ENCODE data around the gene LIAS.

Gene LIAS

DNA sequence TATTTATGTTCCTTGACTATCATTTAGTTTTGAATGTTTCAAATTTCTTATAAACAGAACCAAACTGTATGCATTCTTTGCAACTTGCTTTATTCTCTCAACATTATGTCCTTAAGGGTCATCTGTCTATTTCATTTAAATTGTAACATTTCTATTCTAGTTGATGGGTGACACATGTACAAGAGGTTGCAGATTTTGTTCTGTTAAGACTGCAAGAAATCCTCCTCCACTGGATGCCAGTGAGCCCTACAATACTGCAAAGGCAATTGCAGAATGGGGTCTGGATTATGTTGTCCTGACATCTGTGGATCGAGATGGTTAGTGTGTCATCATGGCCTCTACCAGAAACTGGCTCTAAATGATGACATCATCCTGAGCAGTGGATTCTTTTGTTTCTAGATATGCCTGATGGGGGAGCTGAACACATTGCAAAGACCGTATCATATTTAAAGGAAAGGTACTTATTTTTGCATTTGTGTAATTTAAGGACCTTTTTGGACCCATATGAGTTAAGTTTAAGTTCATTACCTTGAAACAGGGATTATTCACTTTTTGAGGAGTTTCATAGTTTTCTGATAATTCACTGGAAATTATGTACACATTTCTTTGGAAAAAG is 6.1 kb downstream of the LIAS start:
- H3K27ac Mint-ChIP-seq, result peak overlapping the region in 1 of 3 experiments; percentile 54
- peak overlapping the region in 1 of 3 experiments; percentile 15 for H3K4me3 Mint-ChIP-seq
- H3K9me3 Mint-ChIP-seq, result no peaks in the 10 kb centered on the region

DNA sequence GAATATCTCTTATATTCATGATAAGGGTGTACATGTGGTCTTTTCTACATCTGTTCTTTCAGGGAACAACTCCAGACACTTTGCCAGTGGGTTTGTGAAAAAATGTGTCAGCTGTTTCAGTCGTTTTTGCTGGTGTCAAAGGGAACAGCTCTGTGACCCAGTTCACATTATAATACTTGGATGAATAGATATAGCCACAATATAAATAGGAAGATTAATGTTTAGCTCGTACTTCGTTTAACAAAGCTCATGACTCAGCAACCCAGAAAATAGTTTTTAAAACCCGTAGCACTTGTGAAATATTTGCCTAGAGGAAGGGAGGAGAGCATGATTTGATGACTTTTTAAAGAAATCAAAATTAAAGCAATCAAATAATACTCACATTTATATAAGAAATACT is 7.9 kb downstream of the LIAS start:
- Mint-ChIP-seq H3K4me1 (peaks cover 11% of the 10 kb centered on the region), H3K9me3 (no peaks in the 10 kb centered on the region), H3K4me3 (no peak overlapping the region), H3K27ac (peak overlapping the region; percentile 20 to 63 (median 28)), H3K36me3 (ENCODE audit: low read depth) (peaks cover 20% of the 10 kb centered on the region), H3K27me3 (ENCODE audit: low read depth) (no peaks in the 10 kb centered on the region)
- TF ChIP-seq, protein P1, sequence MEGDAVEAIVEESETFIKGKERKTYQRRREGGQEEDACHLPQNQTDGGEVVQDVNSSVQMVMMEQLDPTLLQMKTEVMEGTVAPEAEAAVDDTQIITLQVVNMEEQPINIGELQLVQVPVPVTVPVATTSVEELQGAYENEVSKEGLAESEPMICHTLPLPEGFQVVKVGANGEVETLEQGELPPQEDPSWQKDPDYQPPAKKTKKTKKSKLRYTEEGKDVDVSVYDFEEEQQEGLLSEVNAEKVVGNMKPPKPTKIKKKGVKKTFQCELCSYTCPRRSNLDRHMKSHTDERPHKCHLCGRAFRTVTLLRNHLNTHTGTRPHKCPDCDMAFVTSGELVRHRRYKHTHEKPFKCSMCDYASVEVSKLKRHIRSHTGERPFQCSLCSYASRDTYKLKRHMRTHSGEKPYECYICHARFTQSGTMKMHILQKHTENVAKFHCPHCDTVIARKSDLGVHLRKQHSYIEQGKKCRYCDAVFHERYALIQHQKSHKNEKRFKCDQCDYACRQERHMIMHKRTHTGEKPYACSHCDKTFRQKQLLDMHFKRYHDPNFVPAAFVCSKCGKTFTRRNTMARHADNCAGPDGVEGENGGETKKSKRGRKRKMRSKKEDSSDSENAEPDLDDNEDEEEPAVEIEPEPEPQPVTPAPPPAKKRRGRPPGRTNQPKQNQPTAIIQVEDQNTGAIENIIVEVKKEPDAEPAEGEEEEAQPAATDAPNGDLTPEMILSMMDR (IDR thresholded peaks at IDR 0.05; ENCODE audit: unreplicated experiment in 3 of 3), result no peak

More for the DNA sequence above, 6.1 kb downstream of the LIAS start:
- TF ChIP-seq, protein P1 (IDR thresholded peaks at IDR 0.05; ENCODE audit: unreplicated experiment in 3 of 3), result no peak
- Mint-ChIP-seq H3K36me3 (ENCODE audit: low read depth) (peaks cover 14% of the 10 kb centered on the region), H3K27me3 (ENCODE audit: low read depth) (no peaks in the 10 kb centered on the region), H3K4me1 (peaks cover 11% of the 10 kb centered on the region)

DNA sequence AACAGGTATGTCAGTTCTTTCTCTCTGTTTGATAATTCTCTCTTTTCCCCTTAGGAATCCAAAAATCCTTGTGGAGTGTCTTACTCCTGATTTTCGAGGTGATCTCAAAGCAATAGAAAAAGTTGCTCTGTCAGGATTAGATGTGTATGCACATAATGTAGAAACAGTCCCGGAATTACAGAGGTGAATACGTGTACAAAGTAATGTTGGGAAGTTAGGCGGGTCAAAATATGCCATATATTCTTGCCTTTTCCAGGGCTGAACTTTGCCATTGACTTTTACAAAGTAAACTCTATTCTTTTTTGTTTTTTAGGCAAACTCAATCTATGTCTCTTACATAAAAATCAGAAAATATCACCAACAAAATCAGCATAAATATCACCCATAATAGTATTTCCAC is 8.6 kb downstream of the LIAS start:
- Mint-ChIP-seq H3K4me1 (peaks cover 11% of the 10 kb centered on the region), H3K9me3 (no peaks in the 10 kb centered on the region), H3K27ac (peak overlapping the region in 2 of 3 experiments; percentile 32 to 54), H3K27me3 (ENCODE audit: low read depth) (no peaks in the 10 kb centered on the region), H3K36me3 (ENCODE audit: low read depth) (peaks cover 20% of the 10 kb centered on the region), H3K4me3 (no peak overlapping the region)
- TF ChIP-seq, protein P1 (IDR thresholded peaks at IDR 0.05; ENCODE audit: unreplicated experiment in 3 of 3), result no peak

DNA sequence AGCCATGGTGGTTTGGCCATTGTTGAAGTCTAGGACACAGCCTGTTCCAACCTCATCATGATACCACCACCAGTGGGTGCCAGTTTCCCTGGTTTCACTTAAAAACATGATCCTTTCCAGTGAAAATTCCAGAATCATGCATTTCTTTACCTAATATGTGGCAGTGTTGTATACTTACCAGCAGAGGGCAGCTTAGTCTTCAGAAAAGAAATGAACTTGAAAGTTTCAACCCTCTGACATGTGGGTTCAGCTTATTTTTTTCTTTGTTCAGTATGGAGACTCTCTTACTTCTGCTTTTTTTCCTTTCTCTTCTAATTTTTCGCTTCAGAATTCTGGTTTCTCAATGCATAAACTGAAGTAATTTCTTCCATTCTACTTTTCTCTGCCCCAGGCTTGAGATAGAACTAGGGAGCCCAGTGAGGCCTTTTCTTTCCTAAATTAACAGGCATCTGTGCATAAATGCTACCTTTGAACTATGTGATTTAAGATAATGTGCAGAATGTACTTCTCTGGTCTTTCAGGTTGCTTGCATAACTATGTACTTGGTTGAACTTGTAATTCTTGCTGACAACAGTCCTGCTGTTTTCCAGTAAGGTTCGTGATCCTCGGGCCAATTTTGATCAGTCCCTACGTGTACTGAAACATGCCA is 10.7 kb downstream of the LIAS start:
- peaks cover 11% of the 10 kb centered on the region for H3K4me1 Mint-ChIP-seq
- peaks cover 16% of the 10 kb centered on the region for H3K36me3 Mint-ChIP-seq (ENCODE audit: low read depth)
- H3K4me3 Mint-ChIP-seq, result no peak overlapping the region
- TF ChIP-seq, protein P1 (IDR thresholded peaks at IDR 0.05; ENCODE audit: unreplicated experiment in 3 of 3), result peak; percentile 77 to 94 (median 85)
- H3K27me3 Mint-ChIP-seq (ENCODE audit: low read depth), result no peaks in the 10 kb centered on the region
- H3K27ac Mint-ChIP-seq, result peak overlapping the region; percentile 68 to 98 (median 90)
- no peaks in the 10 kb centered on the region for H3K9me3 Mint-ChIP-seq

DNA sequence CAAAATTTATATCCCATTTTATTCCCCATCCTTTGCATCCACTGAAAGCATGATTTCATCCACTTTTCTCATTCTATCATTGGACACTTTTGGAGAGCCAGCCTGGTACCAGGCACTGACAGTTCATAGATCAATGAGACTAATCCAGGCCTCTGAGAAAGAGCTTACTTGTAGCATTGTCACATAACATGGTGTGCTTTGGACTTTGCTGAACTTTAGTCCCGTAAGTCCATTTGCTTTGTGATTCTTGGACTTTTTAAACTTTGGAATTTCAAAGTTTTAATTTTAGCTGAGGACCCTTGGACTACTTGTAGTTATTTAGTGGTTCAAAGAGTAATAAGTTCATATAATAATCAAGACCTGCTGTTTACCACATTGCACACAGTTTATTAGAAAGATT is 11.5 kb downstream of the LIAS start:
- TF ChIP-seq, protein P1 (IDR thresholded peaks at IDR 0.05; ENCODE audit: unreplicated experiment in 3 of 3), result no peak
- peak overlapping the region in 2 of 3 experiments; percentile 68 to 98 for H3K27ac Mint-ChIP-seq
- H3K4me1 Mint-ChIP-seq, result peaks cover 11% of the 10 kb centered on the region
- H3K9me3 Mint-ChIP-seq, result no peaks in the 10 kb centered on the region
- H3K4me3 Mint-ChIP-seq, result no peak overlapping the region
- peaks cover 11% of the 10 kb centered on the region for H3K36me3 Mint-ChIP-seq (ENCODE audit: low read depth)
- no peaks in the 10 kb centered on the region for H3K27me3 Mint-ChIP-seq (ENCODE audit: low read depth)

DNA sequence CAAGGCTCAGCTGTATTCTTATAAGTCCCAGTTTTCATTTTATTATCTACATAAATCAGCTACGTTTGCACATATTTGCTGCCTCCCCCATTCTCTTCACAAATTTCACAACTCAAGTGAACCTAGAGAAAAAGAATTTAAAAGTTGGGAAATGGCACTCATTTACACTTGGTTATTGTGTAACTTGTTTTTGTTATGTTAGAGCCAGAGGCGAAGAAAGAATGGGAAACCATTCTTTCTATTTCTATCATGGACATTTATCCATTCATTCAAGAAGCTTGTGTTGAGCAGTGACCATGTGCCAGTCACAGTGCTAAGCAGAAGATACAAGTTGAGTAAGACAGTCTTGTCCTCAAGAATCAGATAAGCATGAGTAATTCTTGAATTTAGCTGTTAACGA is 13.5 kb downstream of the LIAS start:
- TF ChIP-seq, protein P1 (IDR thresholded peaks at IDR 0.05; ENCODE audit: unreplicated experiment in 3 of 3), result no peak
- Mint-ChIP-seq H3K27me3 (ENCODE audit: low read depth) (no peaks in the 10 kb centered on the region), H3K4me1 (peaks cover 7% of the 10 kb centered on the region), H3K4me3 (no peak overlapping the region), H3K36me3 (ENCODE audit: low read depth) (peaks cover 18% of the 10 kb centered on the region), H3K9me3 (no peaks in the 10 kb centered on the region), H3K27ac (no peak overlapping the region)

Measured in nephron (organoid).